PFSK-1 (cell line): ENCODE data around the gene SGCA. TPM values are rescaled to one million over a fixed set of nuclear protein-coding genes. Genes with fewer than 3 reads are reported as not detected.

ENCODE experiments used
- FOXP2 ChIP-seq: optimal IDR thresholded peaks from 2 replicates; pipeline ENCODE3; 2011; ENCODE audit warnings: borderline replicate concordance, control low read depth, inconsistent platforms; ENCODE audit not compliant: insufficient read depth; ENCODE audit errors: extremely low read length, extremely low read depth
- POLR2AphosphoS5 ChIP-seq: IDR thresholded peaks from 2 replicates; pipeline ENCODE4 v1.6.1; 2012; ENCODE audit warnings: low read depth, mild to moderate bottlenecking, control low read depth, low read length, moderate library complexity
- REST ChIP-seq, 2 experiments: IDR thresholded peaks; 2 replicates each; pipeline versions ENCODE4 v1.6.1 to v1.8.0; 2011 to 2012; ENCODE audit warnings: low read depth in 2 of 2, low read length in 2 of 2, control low read depth in 1 of 2, inconsistent platforms in 1 of 2, mild to moderate bottlenecking in 1 of 2, moderate library complexity in 1 of 2; ENCODE audit not compliant: insufficient read depth in 1 of 2
- SIN3A ChIP-seq: IDR thresholded peaks from 2 replicates; pipeline ENCODE4 v1.6.1; 2012; ENCODE audit warnings: mild to moderate bottlenecking, low read length, moderate library complexity, borderline replicate concordance; ENCODE audit not compliant: insufficient read depth
- TAF1 ChIP-seq: IDR thresholded peaks from 2 replicates; pipeline ENCODE4 v1.6.1; 2012; ENCODE audit warnings: low read length, control low read depth, borderline replicate concordance; ENCODE audit not compliant: insufficient read depth
- polyA plus RNA-seq: library from polyadenylated mRNA; unstranded; fragments of >200 nt; gene quantifications from one replicate; pipeline ENCODE4 v1.2.1, GENCODE V29; 2012; ENCODE audit warnings: low read depth, missing spikeins; ENCODE audit not compliant: insufficient read length

Gene SGCA
- 1.4 TPM for polyA plus RNA-seq

GRCh38 chr17:50165867-50166517 lies at the start of gene SGCA:
Gene SGCA, plus strand, starts transcription at chr17:50166005. Its CDS starts 36 bp downstream, at chr17:50166041.
- no peak for TF ChIP-seq POLR2AphosphoS5
- TF ChIP-seq FOXP2, result no peak
- no peak for TF ChIP-seq TAF1
- no peak for TF ChIP-seq REST (IDR thresholded peaks at IDR 0.05; ENCODE audit: insufficient read depth in 1 of 2, low read depth in 2 of 2, low read length in 2 of 2)
- TF ChIP-seq SIN3A, result no peak

- TF ChIP-seq POLR2AphosphoS5 (no peak), SIN3A (no peak), FOXP2 (no peak), TAF1 (no peak), REST (IDR thresholded peaks at IDR 0.05; ENCODE audit: insufficient read depth in 1 of 2, low read depth in 2 of 2, low read length in 2 of 2) (no peak)
Measured at GRCh38 chr17:50117202-50118051, 48.4 kb upstream of the SGCA start.

GRCh38 chr17:50118076-50118827 lies 47.6 kb upstream of the SGCA start:
- no peak for TF ChIP-seq SIN3A
- TF ChIP-seq FOXP2, result no peak

GRCh38 chr17:50118828-50119218 lies 47.0 kb upstream of the SGCA start:
- TF ChIP-seq FOXP2 (no peak), TAF1 (no peak), SIN3A (no peak), REST (IDR thresholded peaks at IDR 0.05; ENCODE audit: insufficient read depth in 1 of 2, low read depth in 2 of 2, low read length in 2 of 2) (no peak), POLR2AphosphoS5 (no peak)

- TF ChIP-seq FOXP2, result no peak
- no peak for TF ChIP-seq TAF1
- TF ChIP-seq SIN3A, result no peak
- TF ChIP-seq POLR2AphosphoS5, result no peak
- TF ChIP-seq REST (IDR thresholded peaks at IDR 0.05; ENCODE audit: insufficient read depth in 1 of 2, low read depth in 2 of 2, low read length in 2 of 2), result no peak
Measured at GRCh38 chr17:50120475-50121253, 45.1 kb upstream of the SGCA start.
